Measurements from ENCODE around the gene HS3ST3B1.

GRCh38 chr17:14323522-14323981 is 22.7 kb downstream of the HS3ST3B1 start:
- TF ChIP-seq RAD21 (IDR thresholded peaks at IDR 0.05; ENCODE audit: low read depth) (no peak), EP300 (IDR thresholded peaks at IDR 0.05; ENCODE audit: borderline replicate concordance) (no peak), CEBPB (IDR thresholded peaks at IDR 0.05) (no peak), YY1 (IDR thresholded peaks at IDR 0.05; ENCODE audit: low read depth) (no peak), REST (IDR thresholded peaks at IDR 0.05; ENCODE audit: low read depth) (no peak), NFIC (IDR thresholded peaks at IDR 0.05) (no peak), TCF12 (IDR thresholded peaks at IDR 0.05; ENCODE audit: low read depth) (no peak), MAX (IDR thresholded peaks at IDR 0.05) (no peak), TAF1 (IDR thresholded peaks at IDR 0.05; ENCODE audit: low read depth) (no peak), EGR1 (IDR thresholded peaks at IDR 0.05) (no peak), TEAD4 (IDR thresholded peaks at IDR 0.05) (no peak), ZBTB7A (IDR thresholded peaks at IDR 0.05; ENCODE audit: low read depth) (no peak), CREB1 (IDR thresholded peaks at IDR 0.05; ENCODE audit: low read depth) (no peak)

Measured in Ishikawa (cell line).